B cell (primary cell): ENCODE measurements around the gene CDC25A. TPM values are rescaled to one million over a fixed set of nuclear protein-coding genes. Genes with fewer than 3 reads are reported as not detected.

ENCODE experiments used
- ATAC-seq: fragments of 200-7000 bp; cut with Tn5 transposase; one replicate; pipeline ENCODE4 v1.10.0; 2021; ENCODE audit warnings: low read depth, mild to moderate bottlenecking, moderate number of reproducible peaks, moderate library complexity
- CTCF ChIA-PET: fragments of 350-600 bp; sonication (Branson Sonifier 250); formaldehyde crosslinking; loops from one replicate; lab custom pipeline; 2021; ENCODE audit warnings: antibody characterized with exemption, inconsistent platforms; lab: Charles Lee
- POLR2A ChIA-PET: fragments of 350-600 bp; sonication (Branson Sonifier 250); formaldehyde crosslinking; loops from one replicate; lab custom pipeline; 2021; ENCODE audit warnings: antibody characterized with exemption; lab: Charles Lee
- DNase-seq: peaks from one replicate; pipeline ENCODE4 v3.0.0; 2013
- H2AFZ ChIP-seq: 2 replicates; pipeline ENCODE4 v1.6.1; 2012; ENCODE audit warnings: mild to moderate bottlenecking, low read depth, low read length; ENCODE audit not compliant: insufficient read depth, poor library complexity, severe bottlenecking
- H3K27ac ChIP-seq, 2 donors: 1 replicate in 1 of 2; 2 replicates in 1 of 2; pipeline ENCODE4 v1.5.1; 2012 to 2013; ENCODE audit warnings: low read length in 2 of 2, mild to moderate bottlenecking in 2 of 2, moderate library complexity in 1 of 2
- H3K27me3 ChIP-seq, 4 experiments: fragments of 200-600 bp in 1 of 4; sonication (generic) in 1 of 4; replicated peaks in 1 of 4; 1 replicate in 2 of 4; 2 replicates in 2 of 4; pipeline versions ENCODE4 v1.6.1 to v1.7.0; 2013 to 2016; ENCODE audit warnings: low read length in 3 of 4, mild to moderate bottlenecking in 2 of 4, mixed read lengths in 1 of 4, moderate library complexity in 1 of 4; ENCODE audit not compliant: insufficient read depth in 4 of 4, control insufficient read depth in 3 of 4; ENCODE audit errors: control extremely low read depth in 1 of 4
- H3K36me3 ChIP-seq, 2 experiments: replicated peaks in 1 of 2; 1 replicate in 1 of 2; 2 replicates in 1 of 2; pipeline versions ENCODE4 v1.6.1 to v1.7.1; 2013; ENCODE audit warnings: low read length in 1 of 2; ENCODE audit not compliant: insufficient read depth in 2 of 2, control insufficient read depth in 1 of 2; ENCODE audit errors: control extremely low read depth in 1 of 2, extremely low read depth in 1 of 2
- H3K4me1 ChIP-seq, 2 donors: fragments of 200-600 bp in 1 of 2; sonication (generic) in 1 of 2; 1 replicate in 1 of 2; 2 replicates in 1 of 2; pipeline versions ENCODE4 v1.5.1 to v1.6.1; 2013 to 2017; ENCODE audit warnings: low read length in 2 of 2; ENCODE audit not compliant: control insufficient read depth in 2 of 2, insufficient read depth in 2 of 2
- H3K4me2 ChIP-seq: replicated peaks from 2 replicates; pipeline ENCODE3; 2012; ENCODE audit warnings: mild to moderate bottlenecking, low read depth, low read length; ENCODE audit not compliant: poor library complexity, severe bottlenecking
- H3K4me3 ChIP-seq, 5 experiments: fragments of 200-600 bp in 1 of 5; sonication (generic) in 1 of 5; 1 replicate in 3 of 5; 2 replicates in 2 of 5; pipeline versions ENCODE4 v1.5.1 to v1.7.0; 2011 to 2016; ENCODE audit warnings: low read length in 4 of 5, mild to moderate bottlenecking in 4 of 5, low read depth in 2 of 5, control low read depth in 1 of 5, moderate library complexity in 1 of 5; ENCODE audit not compliant: insufficient read depth in 1 of 5; ENCODE audit errors: control extremely low read depth in 1 of 5, extremely low read depth in 1 of 5
- H3K79me2 ChIP-seq: fragments of 200-600 bp; sonication (generic); one replicate; pipeline ENCODE4 v1.6.0; 2016; ENCODE audit warnings: low read length; ENCODE audit not compliant: control insufficient read depth, insufficient read depth
- H3K9ac ChIP-seq: fragments of 200-600 bp; sonication (generic); 2 replicates; pipeline ENCODE4 v1.6.1; 2017; ENCODE audit warnings: mild to moderate bottlenecking, low read length, moderate library complexity
- H3K9me3 ChIP-seq, 3 donors: one replicate each; pipeline versions ENCODE4 v1.6.1 to v1.7.1; 2013; ENCODE audit warnings: low read length in 2 of 3; ENCODE audit not compliant: control insufficient read depth in 2 of 3, insufficient read depth in 1 of 3; ENCODE audit errors: control extremely low read depth in 1 of 3
- H4K20me1 ChIP-seq: 2 replicates; pipeline ENCODE4 v1.6.0; 2012; ENCODE audit warnings: mild to moderate bottlenecking, low read length; ENCODE audit not compliant: insufficient read depth, control insufficient read depth, poor library complexity, severe bottlenecking
- H3K27ac Mint-ChIP-seq: one replicate; pipeline ENCODE4 v1.8.0; 2021; ENCODE audit warnings: mixed read lengths
- H3K27me3 Mint-ChIP-seq: one replicate; pipeline ENCODE4 v1.8.0; 2021; ENCODE audit warnings: mixed read lengths
- H3K4me1 Mint-ChIP-seq: one replicate; pipeline ENCODE4 v1.8.0; 2021; ENCODE audit warnings: mixed read lengths
- H3K4me3 Mint-ChIP-seq: one replicate; pipeline ENCODE4 v1.8.0; 2021; ENCODE audit warnings: mixed read lengths
- H3K9me3 Mint-ChIP-seq: one replicate; pipeline ENCODE4 v1.8.0; 2022; ENCODE audit warnings: mixed read lengths; ENCODE audit not compliant: insufficient read depth
- EZH2 ChIP-seq: IDR thresholded peaks from 2 replicates; pipeline ENCODE4 v1.6.1; 2012; ENCODE audit warnings: borderline replicate concordance, low read depth, mild to moderate bottlenecking, moderate library complexity, low read length; ENCODE audit not compliant: insufficient read depth, poor library complexity, severe bottlenecking
- WGBS: methylation state at CpG from one replicate; pipeline ENCODE4 v1.1.5; 2013; ENCODE audit warnings: missing lambda C conversion rate; ENCODE audit not compliant: insufficient coverage; 5-methylcytosine and 5-hydroxymethylcytosine counted together
- intact Hi-C: fragments of 100-400 bp; cut with micrococcal nuclease; formaldehyde crosslinking; loops from one replicate; pipeline ENCODE4 v1.10.0; 2022
- polyA plus RNA-seq: library from polyadenylated mRNA; depleted of rRNA; stranded (reverse); fragments of >200 nt; gene quantifications from 2 replicates; pipeline ENCODE4 v1.2.3, GENCODE V29; 2012
- total RNA-seq, 2 donors: library from RNA; stranded (reverse); fragments of 120-200 nt in 1 of 2; gene quantifications; 1 replicate in 1 of 2; 2 replicates in 1 of 2; pipeline versions ENCODE4 v1.2.3 to v1.2.4, GENCODE V29; 2013 to 2022
- TF ChIP-seq, protein P1 (sequence below): fragments of 200-600 bp; IDR thresholded peaks from one replicate; pipeline ENCODE4 v1.8.0; 2022; ENCODE audit warnings: antibody characterized with exemption, mild to moderate bottlenecking

CDC25A gene
- total and polyA plus RNA-seq, 2 donors (not counting 1 experiment from before 2014, with no cell fraction given), result 0.07 to 0.27 TPM

DNA sequence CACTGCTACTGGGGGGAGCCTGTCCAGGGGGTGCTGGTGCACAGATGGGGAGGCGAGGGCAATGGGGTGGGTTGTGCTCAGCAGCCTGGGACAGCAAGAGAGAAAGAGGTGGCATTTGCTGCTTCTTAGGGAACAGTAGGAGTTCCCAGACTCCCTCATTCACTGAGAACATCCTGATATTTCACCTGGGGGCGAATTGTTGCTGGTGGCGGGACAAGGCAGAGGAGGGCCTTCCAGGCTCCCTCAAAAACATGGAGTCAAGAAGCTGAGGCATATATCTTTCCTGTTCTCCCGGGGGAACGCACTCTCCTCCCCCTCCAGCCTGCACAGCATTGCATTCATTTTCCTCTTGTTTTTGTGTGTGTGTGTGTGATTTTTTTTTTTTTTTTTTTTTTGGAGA is 65.7 kb downstream of the CDC25A start:
- ATAC-seq (no peak), DNase-seq (no peak)
- H3K4me1 ChIP-seq, result peaks cover 0 to 8% of the 10 kb centered on the region in 2 donors
- H4K20me1 ChIP-seq, result no peaks in the 10 kb centered on the region
- no peaks in the 10 kb centered on the region for H3K36me3 ChIP-seq
- no peaks in the 10 kb centered on the region for H3K9me3 Mint-ChIP-seq
- intact Hi-C loops, result no loop called here
- no peaks in the 10 kb centered on the region for H3K79me2 ChIP-seq
- H3K4me2 ChIP-seq, result no peak overlapping the region
- H3K27ac ChIP-seq, result no peak overlapping the region
- H3K4me1 Mint-ChIP-seq, result peaks cover 2% of the 10 kb centered on the region
- H3K27me3 Mint-ChIP-seq, result no peaks in the 10 kb centered on the region
- no peak overlapping the region for H3K9ac ChIP-seq
- H3K4me3 Mint-ChIP-seq, result no peak overlapping the region
- H3K9me3 ChIP-seq, result no peaks in the 10 kb centered on the region
- no peak overlapping the region for H2AFZ ChIP-seq
- no peak overlapping the region for H3K4me3 ChIP-seq
- POLR2A ChIA-PET, result no interaction called here
- no peak overlapping the region for H3K27ac Mint-ChIP-seq
- 100% methylated on average over 2 of the region's 5 CpGs for WGBS
- CTCF ChIA-PET, result interaction anchor here (0.8 kb wide), 1 partner anchor 10 kb away, joined by 3 read pairs; no protein-coding TSS in a partner anchor
- no peaks in the 10 kb centered on the region for H3K27me3 ChIP-seq
- TF ChIP-seq, protein P1, sequence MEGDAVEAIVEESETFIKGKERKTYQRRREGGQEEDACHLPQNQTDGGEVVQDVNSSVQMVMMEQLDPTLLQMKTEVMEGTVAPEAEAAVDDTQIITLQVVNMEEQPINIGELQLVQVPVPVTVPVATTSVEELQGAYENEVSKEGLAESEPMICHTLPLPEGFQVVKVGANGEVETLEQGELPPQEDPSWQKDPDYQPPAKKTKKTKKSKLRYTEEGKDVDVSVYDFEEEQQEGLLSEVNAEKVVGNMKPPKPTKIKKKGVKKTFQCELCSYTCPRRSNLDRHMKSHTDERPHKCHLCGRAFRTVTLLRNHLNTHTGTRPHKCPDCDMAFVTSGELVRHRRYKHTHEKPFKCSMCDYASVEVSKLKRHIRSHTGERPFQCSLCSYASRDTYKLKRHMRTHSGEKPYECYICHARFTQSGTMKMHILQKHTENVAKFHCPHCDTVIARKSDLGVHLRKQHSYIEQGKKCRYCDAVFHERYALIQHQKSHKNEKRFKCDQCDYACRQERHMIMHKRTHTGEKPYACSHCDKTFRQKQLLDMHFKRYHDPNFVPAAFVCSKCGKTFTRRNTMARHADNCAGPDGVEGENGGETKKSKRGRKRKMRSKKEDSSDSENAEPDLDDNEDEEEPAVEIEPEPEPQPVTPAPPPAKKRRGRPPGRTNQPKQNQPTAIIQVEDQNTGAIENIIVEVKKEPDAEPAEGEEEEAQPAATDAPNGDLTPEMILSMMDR, result no peak
- no peak for TF ChIP-seq EZH2

DNA sequence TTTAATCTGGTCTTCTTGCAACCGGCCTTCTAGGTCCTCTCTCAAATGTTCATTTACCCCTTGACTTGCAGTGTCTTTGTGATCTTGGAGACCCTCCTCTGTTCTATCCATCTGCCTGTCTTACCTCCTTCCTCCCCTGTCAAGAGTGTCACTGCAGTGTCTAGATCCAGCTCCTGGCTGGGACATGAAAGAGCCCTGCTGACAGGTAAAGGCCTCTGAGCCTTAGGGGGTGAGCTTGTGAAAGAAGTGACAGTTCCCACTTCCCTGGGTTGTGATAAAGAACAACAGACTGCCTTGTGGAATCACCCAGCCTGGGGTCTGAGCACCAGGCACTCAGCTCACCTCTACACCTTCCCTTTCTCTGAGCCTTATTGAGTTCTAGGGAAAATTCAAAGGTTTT is 68.0 kb downstream of the CDC25A start:
- Histone ChIP-seq H3K27ac (no peak overlapping the region), H3K79me2 (no peaks in the 10 kb centered on the region), H3K4me1 (no peaks in the 10 kb centered on the region), H3K9me3 (no peaks in the 10 kb centered on the region), H2AFZ (no peak overlapping the region), H3K9ac (no peak overlapping the region), H3K27me3 (no peaks in the 10 kb centered on the region), H4K20me1 (no peaks in the 10 kb centered on the region), H3K36me3 (no peaks in the 10 kb centered on the region), H3K4me2 (no peak overlapping the region), H3K4me3 (no peak overlapping the region)
- no peak overlapping the region for H3K27ac Mint-ChIP-seq
- WGBS, result 100% methylated on average over 1 of the region's 1 CpG
- H3K9me3 Mint-ChIP-seq, result no peaks in the 10 kb centered on the region
- no peak for DNase-seq
- H3K27me3 Mint-ChIP-seq, result no peaks in the 10 kb centered on the region
- H3K4me3 Mint-ChIP-seq, result no peak overlapping the region
- ChIA-PET POLR2A (no interaction called here), CTCF (interaction anchor here (0.6 kb wide), 1 partner anchor 1005 kb away, joined by 3 read pairs; no protein-coding TSS in a partner anchor)
- TF ChIP-seq EZH2, result no peak
- TF ChIP-seq, protein P1, result no peak
- H3K4me1 Mint-ChIP-seq, result no peaks in the 10 kb centered on the region
- ATAC-seq, result no peak
- intact Hi-C loops, result no loop called here
